Activated B cell treated with CpG ODN at 0.5 μM for 24 hours (primary cell): ENCODE results near the gene TASOR2. TPM values are rescaled to one million over a fixed set of nuclear protein-coding genes. Genes with fewer than 3 reads are reported as not detected.

Source experiments
- ATAC-seq: fragments of 200-7000 bp; cut with Tn5 transposase; one replicate; pipeline ENCODE4 v1.10.0; 2021; ENCODE audit warnings: low read depth, mild to moderate bottlenecking, moderate library complexity
- CTCF ChIA-PET: fragments of 350-600 bp; sonication (Branson Sonifier 250); formaldehyde crosslinking; loops from one replicate; lab custom pipeline; 2021; ENCODE audit warnings: antibody characterized with exemption; lab: Charles Lee
- POLR2A ChIA-PET: fragments of 350-600 bp; sonication (Branson Sonifier 250); formaldehyde crosslinking; loops from one replicate; lab custom pipeline; 2021; ENCODE audit warnings: antibody characterized with exemption; lab: Charles Lee
- DNase-seq: peaks from one replicate; pipeline ENCODE4 v3.0.0; 2022
- H3K27ac Mint-ChIP-seq: one replicate; pipeline ENCODE4 v1.8.0; 2020; ENCODE audit warnings: mixed read lengths
- H3K27me3 Mint-ChIP-seq: one replicate; pipeline ENCODE4 v1.8.0; 2021; ENCODE audit warnings: mixed read lengths
- H3K36me3 Mint-ChIP-seq: one replicate; pipeline ENCODE4 v1.8.0; 2021; ENCODE audit warnings: low read depth, mixed read lengths
- H3K4me1 Mint-ChIP-seq: one replicate; pipeline ENCODE4 v1.8.0; 2021; ENCODE audit warnings: mixed read lengths
- H3K4me3 Mint-ChIP-seq: one replicate; pipeline ENCODE4 v1.8.0; 2020; ENCODE audit warnings: mild to moderate bottlenecking, mixed read lengths
- H3K9me3 Mint-ChIP-seq: one replicate; pipeline ENCODE4 v1.8.0; 2020; ENCODE audit warnings: mixed read lengths
- intact Hi-C: fragments of 100-400 bp; cut with micrococcal nuclease; formaldehyde crosslinking; loops from one replicate; pipeline ENCODE4 v1.15.1; 2024
- total RNA-seq: library from RNA; stranded (reverse); gene quantifications from 2 replicates; pipeline ENCODE4 v1.2.3, GENCODE V29; 2022
- TF ChIP-seq, protein P1 (sequence below): fragments of 200-600 bp; IDR thresholded peaks from one replicate; pipeline ENCODE4 v1.8.0; 2022; ENCODE audit warnings: antibody characterized with exemption, mild to moderate bottlenecking

TASOR2 gene
- total RNA-seq, 1 donor from 2014 or later = 81.4 TPM

DNA sequence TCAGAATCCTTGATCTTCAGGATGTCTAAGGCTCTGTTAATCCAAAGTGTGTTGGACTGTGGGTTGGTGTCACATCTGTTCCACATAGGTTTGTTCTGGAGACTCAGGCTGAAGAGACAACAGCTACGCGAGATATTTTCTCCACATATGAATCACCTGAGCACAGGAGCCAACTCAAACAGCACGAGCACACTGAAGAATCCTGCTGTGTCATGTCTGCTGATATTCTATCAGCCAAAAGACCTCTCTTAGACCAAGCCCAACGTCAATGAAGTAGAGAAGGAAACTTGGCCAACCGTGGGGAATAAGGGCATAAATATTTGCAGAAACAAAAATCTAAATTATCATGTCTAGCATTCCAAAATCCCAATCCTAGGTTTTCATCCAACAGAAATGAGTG is 2.7 kb upstream of the TASOR2 start:
- Mint-ChIP-seq H3K4me1 (peaks cover 23% of the 10 kb centered on the region), H3K27me3 (peaks cover 3% of the 10 kb centered on the region), H3K36me3 (peaks cover 13% of the 10 kb centered on the region), H3K9me3 (no peaks in the 10 kb centered on the region), H3K4me3 (no peak overlapping the region), H3K27ac (no peak overlapping the region)
- TF ChIP-seq, protein P1, sequence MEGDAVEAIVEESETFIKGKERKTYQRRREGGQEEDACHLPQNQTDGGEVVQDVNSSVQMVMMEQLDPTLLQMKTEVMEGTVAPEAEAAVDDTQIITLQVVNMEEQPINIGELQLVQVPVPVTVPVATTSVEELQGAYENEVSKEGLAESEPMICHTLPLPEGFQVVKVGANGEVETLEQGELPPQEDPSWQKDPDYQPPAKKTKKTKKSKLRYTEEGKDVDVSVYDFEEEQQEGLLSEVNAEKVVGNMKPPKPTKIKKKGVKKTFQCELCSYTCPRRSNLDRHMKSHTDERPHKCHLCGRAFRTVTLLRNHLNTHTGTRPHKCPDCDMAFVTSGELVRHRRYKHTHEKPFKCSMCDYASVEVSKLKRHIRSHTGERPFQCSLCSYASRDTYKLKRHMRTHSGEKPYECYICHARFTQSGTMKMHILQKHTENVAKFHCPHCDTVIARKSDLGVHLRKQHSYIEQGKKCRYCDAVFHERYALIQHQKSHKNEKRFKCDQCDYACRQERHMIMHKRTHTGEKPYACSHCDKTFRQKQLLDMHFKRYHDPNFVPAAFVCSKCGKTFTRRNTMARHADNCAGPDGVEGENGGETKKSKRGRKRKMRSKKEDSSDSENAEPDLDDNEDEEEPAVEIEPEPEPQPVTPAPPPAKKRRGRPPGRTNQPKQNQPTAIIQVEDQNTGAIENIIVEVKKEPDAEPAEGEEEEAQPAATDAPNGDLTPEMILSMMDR = no peak
- ChIA-PET CTCF (no interaction called here), POLR2A (no interaction called here)
- ATAC-seq (no peak), DNase-seq (no peak)
- intact Hi-C loops = no loop called here

DNA sequence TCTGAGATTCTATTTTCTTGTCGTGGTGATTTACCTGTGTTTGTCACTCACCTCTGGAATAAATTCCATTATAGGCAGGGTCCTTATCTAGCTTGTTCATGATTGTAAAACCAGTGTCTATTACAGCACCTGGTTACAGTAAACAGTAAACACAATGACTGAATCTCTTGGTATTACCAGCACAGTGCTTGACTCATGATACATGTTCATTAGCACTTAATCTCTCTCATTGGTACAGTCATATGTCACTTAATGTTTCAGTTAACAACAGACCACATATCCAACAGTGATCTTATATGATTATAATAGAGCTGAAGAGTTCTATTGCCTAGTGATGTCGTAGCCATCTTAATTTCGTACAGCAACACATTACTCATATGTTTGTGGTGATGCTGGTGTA is 1.6 kb upstream of the TASOR2 start:
- Mint-ChIP-seq H3K36me3 (peaks cover 13% of the 10 kb centered on the region), H3K27me3 (peaks cover 3% of the 10 kb centered on the region), H3K4me1 (peaks cover 35% of the 10 kb centered on the region), H3K9me3 (no peaks in the 10 kb centered on the region), H3K4me3 (no peak overlapping the region), H3K27ac (no peak overlapping the region)
- intact Hi-C loops = no loop called here
- POLR2A ChIA-PET = no interaction called here
- DNase-seq (no peak), ATAC-seq (no peak)
- TF ChIP-seq, protein P1 = no peak
- CTCF ChIA-PET = no interaction called here

DNA sequence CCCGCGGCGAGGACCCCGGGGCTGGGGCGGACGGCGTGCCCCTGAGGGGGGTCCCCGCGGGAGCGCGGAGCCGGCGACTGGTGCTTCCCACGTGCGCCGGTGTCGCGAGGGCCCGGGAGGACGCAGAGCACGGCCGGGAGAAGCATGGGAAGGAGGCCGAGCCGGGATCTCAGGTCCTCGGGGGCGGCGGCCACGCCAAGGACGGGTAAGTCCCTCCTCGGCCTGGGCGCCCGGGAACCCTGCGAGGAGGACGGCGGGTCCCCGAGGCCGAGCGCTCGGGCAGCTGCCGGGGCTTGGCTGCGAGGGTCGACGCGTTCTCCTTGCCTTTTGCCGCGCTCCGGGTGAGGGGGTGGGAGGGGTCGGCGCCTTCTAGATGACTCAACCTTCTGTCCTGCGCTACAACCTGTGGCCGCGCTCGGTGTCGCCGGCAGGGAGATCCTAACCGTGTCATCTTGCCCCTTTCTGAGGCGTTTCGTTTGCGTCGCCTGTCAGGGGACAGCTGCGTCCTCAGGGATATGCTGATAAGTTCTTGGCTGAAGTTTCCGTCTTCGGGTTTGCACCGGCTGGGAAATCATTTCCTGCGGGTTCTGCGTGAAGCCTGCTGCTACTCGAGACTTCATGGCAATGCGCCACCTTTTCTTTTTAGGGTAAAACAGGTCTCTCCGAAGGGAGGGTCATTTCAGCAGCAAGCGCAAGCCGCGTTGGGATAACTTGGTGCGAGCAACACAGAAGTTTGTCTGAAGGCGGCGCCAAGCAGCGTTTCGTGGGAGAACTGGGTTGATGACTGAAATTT is 529 bp downstream of the TASOR2 start:
- intact Hi-C loops = loop anchor here (1.0 to 5.0 kb wide), 13 partner anchors 8 to 462 kb away; partner anchors contain the start of genes ANKRD16, ASB13, GDI2 and IL15RA
- Mint-ChIP-seq H3K4me1 (peaks cover 46% of the 10 kb centered on the region), H3K27ac (peak overlapping the region; percentile 94), H3K9me3 (no peaks in the 10 kb centered on the region), H3K27me3 (no peaks in the 10 kb centered on the region), H3K4me3 (peak overlapping the region; percentile 99), H3K36me3 (peaks cover 20% of the 10 kb centered on the region)
- CTCF ChIA-PET = interaction anchor here (0.6 kb wide), 1 partner anchor 18 kb away, joined by 3 read pairs; no protein-coding TSS in a partner anchor
- ATAC-seq (peak; percentile 75), DNase-seq (peak; percentile 66)
- TF ChIP-seq, protein P1 = no peak
- POLR2A ChIA-PET = interaction anchor here (0.8 to 2.2 kb wide), 7 partner anchors 8 to 291 kb away, joined by 3 to 15 read pairs (median 4); no protein-coding TSS in a partner anchor

DNA sequence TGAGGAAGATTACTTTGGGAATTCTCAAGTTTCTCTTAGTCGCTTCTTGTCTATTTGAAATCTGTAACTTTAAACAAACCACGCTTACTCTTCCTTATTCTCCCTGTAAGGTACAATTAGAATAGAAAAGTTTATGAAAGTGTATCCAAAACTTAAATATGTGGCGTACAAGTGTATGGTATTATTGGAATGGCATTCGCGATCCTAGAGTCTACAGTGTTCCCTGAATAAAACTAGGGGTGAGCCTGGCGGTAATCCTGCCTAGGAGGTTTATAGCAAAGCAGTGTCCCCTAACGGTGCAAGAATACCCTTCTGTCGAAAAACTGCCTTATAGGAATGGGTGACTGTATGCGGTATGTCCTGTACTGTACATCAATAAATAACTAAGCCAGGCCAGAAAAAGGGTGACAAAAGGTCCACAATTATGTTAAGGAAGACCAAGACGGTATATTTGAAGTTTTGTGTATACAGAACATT is 1.2 kb downstream of the TASOR2 start:
- no peak for ATAC-seq
- peaks cover 52% of the 10 kb centered on the region for H3K4me1 Mint-ChIP-seq

More for the DNA sequence above, 1.2 kb downstream of the TASOR2 start:
- peaks cover 20% of the 10 kb centered on the region for H3K36me3 Mint-ChIP-seq
- TF ChIP-seq, protein P1 = no peak
- ChIA-PET POLR2A (interaction anchor here (1.4 kb wide), 1 partner anchor 290 kb away, joined by 4 read pairs; no protein-coding TSS in a partner anchor), CTCF (no interaction called here)
- H3K27me3 Mint-ChIP-seq = no peaks in the 10 kb centered on the region
- intact Hi-C loops = loop anchor here (1.0 to 5.0 kb wide), 10 partner anchors 7 to 461 kb away; partner anchors contain the start of genes ASB13, GDI2, IL15RA and RBM17
- H3K4me3 Mint-ChIP-seq = peak overlapping the region; percentile 99
- DNase-seq = no peak
- H3K27ac Mint-ChIP-seq = peak overlapping the region; percentile 94
- H3K9me3 Mint-ChIP-seq = no peaks in the 10 kb centered on the region
